HepG2 (cell line): ENCODE measurements around the gene CAPG. TPM values are rescaled to one million over a fixed set of nuclear protein-coding genes. Genes with fewer than 3 reads are reported as not detected.
A peak's percentile ranks its signal among the peaks of the same experiment; 100 is the strongest.

Experiments
- ARID3A ChIP-seq: IDR thresholded peaks from 2 replicates; pipeline ENCODE4 v1.6.1; 2012; ENCODE audit warnings: low read depth, low read length, improper control_type of control experiment
- CHD4 ChIP-seq: fragments of 200-600 bp; sonication (generic); IDR thresholded peaks from 2 replicates; pipeline ENCODE4 v1.7.0; 2017; ENCODE audit warnings: mild to moderate bottlenecking, low read length, borderline replicate concordance
- HDAC2 ChIP-seq: sonication (generic); formaldehyde crosslinking; IDR thresholded peaks from 2 replicates; pipeline ENCODE4 v1.4.0; 2020; ENCODE audit warnings: missing genetic modification reagents
- MATR3 ChIP-seq: sonication (generic); formaldehyde crosslinking; IDR thresholded peaks from 2 replicates; pipeline ENCODE4 v1.4.0; 2020; ENCODE audit warnings: missing genetic modification reagents
- MIXL1 ChIP-seq: IDR thresholded peaks from 2 replicates; pipeline ENCODE4 v1.6.1; 2016
- NFE2L2 ChIP-seq: fragments of 150-350 bp; IDR thresholded peaks from 2 replicates; pipeline ENCODE4 v1.6.1; 2014; ENCODE audit warnings: low read length
- REL ChIP-seq: sonication (generic); formaldehyde crosslinking; conservative IDR thresholded peaks from 2 replicates; pipeline ENCODE4 v1.8.0; 2022; ENCODE audit warnings: mild to moderate bottlenecking, missing genetic modification reagents, moderate library complexity
- TCF7 ChIP-seq: sonication (generic); IDR thresholded peaks from 2 replicates; pipeline ENCODE4 v1.6.1; 2016; ENCODE audit warnings: antibody characterized with exemption, low read depth
- TRAFD1 ChIP-seq: sonication (generic); formaldehyde crosslinking; IDR thresholded peaks from 2 replicates; pipeline ENCODE4 v1.5.1; 2020; ENCODE audit warnings: missing genetic modification reagents, mild to moderate bottlenecking, borderline replicate concordance
- YEATS2 ChIP-seq: sonication (generic); formaldehyde crosslinking; IDR thresholded peaks from 2 replicates; pipeline ENCODE4 v1.4.0; 2020; ENCODE audit warnings: missing genetic modification reagents, borderline replicate concordance
- ZFP36L1 ChIP-seq: sonication (generic); formaldehyde crosslinking; IDR thresholded peaks from 2 replicates; pipeline ENCODE4 v1.8.0; 2022; ENCODE audit warnings: mild to moderate bottlenecking, missing genetic modification reagents, moderate library complexity
- ZNF605 ChIP-seq: sonication (generic); formaldehyde crosslinking; IDR thresholded peaks from 2 replicates; pipeline ENCODE4 v1.8.0; 2022; ENCODE audit warnings: mild to moderate bottlenecking, missing genetic modification reagents
- ZSCAN21 ChIP-seq: sonication (generic); formaldehyde crosslinking; IDR thresholded peaks from 2 replicates; pipeline ENCODE4 v1.8.0; 2022; ENCODE audit warnings: mild to moderate bottlenecking, missing genetic modification reagents, moderate library complexity, borderline replicate concordance
- ZSCAN31 ChIP-seq: sonication (generic); formaldehyde crosslinking; IDR thresholded peaks from 2 replicates; pipeline ENCODE4 v1.5.0; 2020; ENCODE audit warnings: low read depth, mild to moderate bottlenecking, missing genetic modification reagents
- polyA plus RNA-seq, 8 experiments: library from polyadenylated mRNA; depleted of rRNA in 3 of 8; stranded (reverse) in 7 of 8; unstranded in 1 of 8; fragments of >200 nt; fragmentation: Illumina TruSeq in 4 of 8; extraction: Trizol in 4 of 8; gene quantifications; 2 replicates each; pipeline versions ENCODE4 v1.2.1 to v1.2.3, GENCODE V29; 2011 to 2016; ENCODE audit warnings: low read depth in 4 of 8, missing spikeins in 1 of 8, mixed read lengths in 1 of 8; ENCODE audit not compliant: insufficient read depth in 1 of 8
- total RNA-seq, 5 experiments: library from RNA; depleted of rRNA; stranded (reverse); fragments of >200 nt; fragmentation: Illumina TruSeq; extraction: Trizol; gene quantifications; 2 replicates each; pipeline ENCODE4 v1.2.3, GENCODE V29; 2016; ENCODE audit warnings: low read depth in 1 of 5
- TF ChIP-seq, protein P1 (sequence below): sonication (generic); formaldehyde crosslinking; IDR thresholded peaks from 2 replicates; pipeline ENCODE4 v1.4.0; 2020; ENCODE audit warnings: mild to moderate bottlenecking, missing genetic modification reagents
- TF ChIP-seq, protein P2 (sequence below): sonication (generic); formaldehyde crosslinking; IDR thresholded peaks from 2 replicates; pipeline ENCODE4 v1.8.0; 2022; ENCODE audit warnings: mild to moderate bottlenecking, missing genetic modification reagents

The CAPG gene
- total and polyA plus RNA-seq, 2 of the 13 experiments (the other 11 are each of a cell fraction or from before 2014, with no cell fraction given), result 12.7 to 18.2 TPM

DNA sequence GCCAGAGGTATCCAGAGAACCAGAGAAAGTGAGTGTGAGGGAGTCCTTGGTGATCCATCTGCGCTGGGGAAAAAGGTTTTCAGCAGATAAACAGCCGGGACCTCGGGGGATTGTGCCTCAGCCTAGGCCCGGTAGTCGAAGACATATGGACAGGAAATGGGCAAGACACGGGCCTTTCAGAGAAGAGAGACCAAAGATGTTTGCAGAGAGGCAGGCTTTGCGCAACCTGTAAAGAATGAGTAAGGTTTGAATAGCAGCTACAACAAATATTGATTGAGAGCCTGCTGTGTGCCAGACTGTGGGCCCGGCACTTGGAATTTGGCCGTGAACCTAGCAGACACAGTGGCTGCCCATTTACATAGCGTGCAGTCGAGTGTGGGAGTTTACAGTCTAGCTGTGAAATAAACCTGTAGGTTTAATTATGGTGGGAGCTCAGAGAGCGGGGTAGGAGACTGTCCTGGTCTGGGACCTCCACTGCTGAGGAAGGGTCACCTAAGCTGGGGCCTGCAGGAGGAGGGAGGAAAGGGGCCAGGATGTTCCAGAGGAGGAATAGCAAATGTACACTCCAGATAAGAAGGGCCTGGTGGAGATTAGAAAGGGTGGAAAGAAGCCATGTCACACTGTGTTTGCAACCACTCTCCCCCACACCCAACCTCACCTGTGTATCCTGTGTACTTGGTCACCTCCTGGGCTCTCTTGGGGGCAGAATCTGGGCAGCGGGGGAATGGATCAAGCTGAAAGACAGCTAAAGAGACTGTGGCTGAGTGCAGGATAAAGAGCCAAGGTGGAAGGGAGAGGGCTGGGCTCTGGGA lies 11.3 kb upstream of the CAPG start (continued):
- TF ChIP-seq, protein P1, sequence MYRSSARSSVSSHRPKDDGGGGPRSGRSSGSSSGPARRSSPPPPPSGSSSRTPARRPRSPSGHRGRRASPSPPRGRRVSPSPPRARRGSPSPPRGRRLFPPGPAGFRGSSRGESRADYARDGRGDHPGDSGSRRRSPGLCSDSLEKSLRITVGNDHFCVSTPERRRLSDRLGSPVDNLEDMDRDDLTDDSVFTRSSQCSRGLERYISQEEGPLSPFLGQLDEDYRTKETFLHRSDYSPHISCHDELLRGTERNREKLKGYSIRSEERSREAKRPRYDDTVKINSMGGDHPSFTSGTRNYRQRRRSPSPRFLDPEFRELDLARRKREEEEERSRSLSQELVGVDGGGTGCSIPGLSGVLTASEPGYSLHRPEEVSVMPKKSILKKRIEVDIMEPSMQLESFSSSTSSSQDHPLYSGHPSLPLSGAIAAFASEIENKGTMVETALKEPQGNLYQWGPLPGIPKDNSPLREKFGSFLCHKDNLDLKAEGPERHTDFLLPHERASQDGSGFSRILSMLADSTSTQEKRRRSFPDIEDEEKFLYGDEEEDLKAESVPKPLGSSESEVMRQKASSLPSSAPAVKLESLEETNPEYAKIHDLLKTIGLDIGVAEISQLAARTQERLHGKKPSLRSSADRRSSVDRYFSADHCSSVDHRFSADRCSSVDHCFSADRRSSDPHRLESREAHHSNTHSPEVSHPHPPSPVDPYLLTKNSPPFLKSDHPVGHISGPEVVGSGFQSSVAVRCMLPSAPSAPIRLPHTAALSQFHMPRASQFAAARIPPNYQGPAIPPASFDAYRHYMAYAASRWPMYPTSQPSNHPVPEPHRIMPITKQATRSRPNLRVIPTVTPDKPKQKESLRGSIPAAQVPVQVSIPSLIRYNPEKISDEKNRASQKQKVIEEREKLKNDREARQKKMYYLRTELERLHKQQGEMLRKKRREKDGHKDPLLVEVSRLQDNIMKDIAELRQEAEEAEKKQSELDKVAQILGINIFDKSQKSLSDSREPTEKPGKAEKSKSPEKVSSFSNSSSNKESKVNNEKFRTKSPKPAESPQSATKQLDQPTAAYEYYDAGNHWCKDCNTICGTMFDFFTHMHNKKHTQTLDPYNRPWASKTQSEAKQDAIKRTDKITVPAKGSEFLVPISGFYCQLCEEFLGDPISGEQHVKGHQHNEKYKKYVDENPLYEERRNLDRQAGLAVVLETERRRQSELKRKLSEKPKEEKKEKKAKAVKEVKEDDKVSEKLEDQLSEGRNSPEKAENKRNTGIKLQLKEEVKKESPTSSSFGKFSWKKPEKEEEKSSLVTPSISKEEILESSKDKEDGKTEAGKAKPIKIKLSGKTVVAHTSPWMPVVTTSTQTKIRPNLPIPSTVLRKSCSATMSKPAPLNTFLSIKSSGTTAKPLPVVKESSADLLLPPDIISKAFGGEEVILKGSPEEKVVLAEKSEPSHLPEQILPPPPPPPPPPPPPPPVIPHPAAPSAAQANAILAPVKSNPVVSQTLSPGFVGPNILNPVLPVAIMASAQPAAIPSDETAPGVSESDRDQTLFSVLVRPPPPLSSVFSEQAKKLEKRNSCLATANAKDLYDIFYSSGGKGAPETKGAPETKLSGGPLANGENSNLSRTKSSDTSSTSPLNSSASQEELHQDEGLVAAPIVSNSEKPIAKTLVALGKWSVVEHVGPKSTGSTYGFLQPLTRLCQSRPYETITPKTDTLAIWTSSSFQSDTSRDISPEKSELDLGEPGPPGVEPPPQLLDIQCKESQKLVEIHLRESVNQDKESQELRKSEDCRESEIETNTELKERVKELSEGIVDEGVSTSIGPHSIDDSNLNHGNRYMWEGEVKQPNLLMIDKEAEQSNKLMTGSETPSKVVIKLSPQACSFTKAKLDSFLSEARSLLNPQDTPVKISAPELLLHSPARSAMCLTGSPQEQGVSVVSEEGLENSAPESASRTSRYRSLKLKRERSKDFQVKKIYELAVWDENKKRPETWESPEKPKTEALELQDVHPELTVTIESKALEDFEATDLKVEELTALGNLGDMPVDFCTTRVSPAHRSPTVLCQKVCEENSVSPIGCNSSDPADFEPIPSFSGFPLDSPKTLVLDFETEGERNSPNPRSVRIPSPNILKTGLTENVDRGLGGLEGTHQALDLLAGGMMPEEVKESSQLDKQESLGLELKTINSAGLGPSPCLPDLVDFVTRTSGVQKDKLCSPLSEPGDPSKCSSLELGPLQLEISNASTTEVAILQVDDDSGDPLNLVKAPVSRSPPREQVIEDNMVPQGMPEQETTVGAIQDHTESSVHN, result peak; percentile 92
- TF ChIP-seq CHD4 (no peak), ZSCAN21 (CRISPR knock-in tag) (no peak), NFE2L2 (0 out of 2 replicates have a peak, but pooled peaks have one; percentile 1), TCF7 (peak; percentile 85), REL (CRISPR knock-in tag) (no peak), TRAFD1 (CRISPR knock-in tag) (no peak; the same call in 1 of the 2 replicates), MIXL1 (CRISPR knock-in tag) (peak; percentile 90), HDAC2 (CRISPR knock-in tag) (peak; percentile 99), ZSCAN31 (CRISPR knock-in tag) (peak; percentile 48; the same call in 1 of the 2 replicates), ARID3A (peak; percentile 60; the same call in 1 of the 2 replicates), MATR3 (CRISPR knock-in tag) (no peak), ZFP36L1 (peak; percentile 17; the same call in 1 of the 2 replicates), YEATS2 (CRISPR knock-in tag) (peak; percentile 80; the same call in 1 of the 2 replicates), ZNF605 (peak; percentile 35; the same call in 1 of the 2 replicates)
- TF ChIP-seq, protein P2, sequence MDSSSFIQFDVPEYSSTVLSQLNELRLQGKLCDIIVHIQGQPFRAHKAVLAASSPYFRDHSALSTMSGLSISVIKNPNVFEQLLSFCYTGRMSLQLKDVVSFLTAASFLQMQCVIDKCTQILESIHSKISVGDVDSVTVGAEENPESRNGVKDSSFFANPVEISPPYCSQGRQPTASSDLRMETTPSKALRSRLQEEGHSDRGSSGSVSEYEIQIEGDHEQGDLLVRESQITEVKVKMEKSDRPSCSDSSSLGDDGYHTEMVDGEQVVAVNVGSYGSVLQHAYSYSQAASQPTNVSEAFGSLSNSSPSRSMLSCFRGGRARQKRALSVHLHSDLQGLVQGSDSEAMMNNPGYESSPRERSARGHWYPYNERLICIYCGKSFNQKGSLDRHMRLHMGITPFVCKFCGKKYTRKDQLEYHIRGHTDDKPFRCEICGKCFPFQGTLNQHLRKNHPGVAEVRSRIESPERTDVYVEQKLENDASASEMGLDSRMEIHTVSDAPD, result peak; percentile 96
